ENCODE data around the gene RACK1. TPM values are rescaled to one million over a fixed set of nuclear protein-coding genes. Genes with fewer than 3 reads are reported as not detected.

The RACK1 gene
- total and polyA plus RNA-seq, 2 of the 13 experiments (the other 11 are each of a cell fraction or from before 2014, with no cell fraction given) = 2,514 to 6,141 TPM

DNA sequence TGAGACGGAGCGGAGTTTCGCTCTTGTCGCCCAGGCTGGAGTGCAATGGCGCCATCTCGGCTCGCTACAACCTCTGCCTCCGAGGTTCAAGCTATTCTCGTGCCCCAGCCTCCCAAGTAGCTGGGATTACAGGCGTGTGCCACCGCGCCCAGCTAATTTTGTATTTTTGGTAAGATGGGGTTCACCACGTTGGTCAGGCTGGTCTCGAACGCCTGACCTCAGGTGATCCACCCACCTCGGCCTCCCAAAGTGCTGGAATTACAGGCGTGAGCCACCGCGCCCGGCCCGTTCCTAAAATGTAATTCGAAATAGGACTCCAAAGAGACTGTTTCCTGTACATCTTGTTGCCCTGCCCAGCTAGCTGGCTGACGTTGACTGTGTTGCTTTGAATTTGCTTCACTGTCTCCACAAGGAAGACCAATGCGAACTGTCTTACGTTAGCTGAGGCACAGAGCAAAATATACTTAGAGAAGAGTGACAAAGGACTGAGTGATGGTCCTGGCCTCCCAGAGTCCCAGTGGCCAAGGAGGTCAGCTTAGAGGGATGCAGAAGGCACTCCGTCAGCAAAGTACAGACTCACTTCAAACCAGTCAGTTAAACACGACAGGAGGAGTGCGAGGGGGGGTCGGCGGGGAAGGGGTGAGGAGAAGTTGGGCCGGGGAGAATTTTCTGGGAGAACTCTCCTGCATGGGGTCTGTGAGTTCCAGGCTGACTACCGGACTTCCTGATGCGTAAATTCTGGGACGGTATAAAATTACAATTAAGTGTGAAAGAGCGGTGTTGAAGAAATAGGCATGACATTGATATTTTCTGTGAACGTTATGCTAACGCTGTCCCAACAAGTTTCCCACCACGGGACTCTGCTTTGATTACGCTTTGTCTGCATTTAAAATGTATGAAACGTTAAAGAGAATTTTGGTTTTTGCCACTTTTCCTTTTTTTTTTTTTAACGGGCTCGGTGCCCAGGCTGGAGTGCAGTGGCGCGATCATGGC, 27.4 kb downstream of the RACK1 start (continued):
- TF ChIP-seq, protein P1, sequence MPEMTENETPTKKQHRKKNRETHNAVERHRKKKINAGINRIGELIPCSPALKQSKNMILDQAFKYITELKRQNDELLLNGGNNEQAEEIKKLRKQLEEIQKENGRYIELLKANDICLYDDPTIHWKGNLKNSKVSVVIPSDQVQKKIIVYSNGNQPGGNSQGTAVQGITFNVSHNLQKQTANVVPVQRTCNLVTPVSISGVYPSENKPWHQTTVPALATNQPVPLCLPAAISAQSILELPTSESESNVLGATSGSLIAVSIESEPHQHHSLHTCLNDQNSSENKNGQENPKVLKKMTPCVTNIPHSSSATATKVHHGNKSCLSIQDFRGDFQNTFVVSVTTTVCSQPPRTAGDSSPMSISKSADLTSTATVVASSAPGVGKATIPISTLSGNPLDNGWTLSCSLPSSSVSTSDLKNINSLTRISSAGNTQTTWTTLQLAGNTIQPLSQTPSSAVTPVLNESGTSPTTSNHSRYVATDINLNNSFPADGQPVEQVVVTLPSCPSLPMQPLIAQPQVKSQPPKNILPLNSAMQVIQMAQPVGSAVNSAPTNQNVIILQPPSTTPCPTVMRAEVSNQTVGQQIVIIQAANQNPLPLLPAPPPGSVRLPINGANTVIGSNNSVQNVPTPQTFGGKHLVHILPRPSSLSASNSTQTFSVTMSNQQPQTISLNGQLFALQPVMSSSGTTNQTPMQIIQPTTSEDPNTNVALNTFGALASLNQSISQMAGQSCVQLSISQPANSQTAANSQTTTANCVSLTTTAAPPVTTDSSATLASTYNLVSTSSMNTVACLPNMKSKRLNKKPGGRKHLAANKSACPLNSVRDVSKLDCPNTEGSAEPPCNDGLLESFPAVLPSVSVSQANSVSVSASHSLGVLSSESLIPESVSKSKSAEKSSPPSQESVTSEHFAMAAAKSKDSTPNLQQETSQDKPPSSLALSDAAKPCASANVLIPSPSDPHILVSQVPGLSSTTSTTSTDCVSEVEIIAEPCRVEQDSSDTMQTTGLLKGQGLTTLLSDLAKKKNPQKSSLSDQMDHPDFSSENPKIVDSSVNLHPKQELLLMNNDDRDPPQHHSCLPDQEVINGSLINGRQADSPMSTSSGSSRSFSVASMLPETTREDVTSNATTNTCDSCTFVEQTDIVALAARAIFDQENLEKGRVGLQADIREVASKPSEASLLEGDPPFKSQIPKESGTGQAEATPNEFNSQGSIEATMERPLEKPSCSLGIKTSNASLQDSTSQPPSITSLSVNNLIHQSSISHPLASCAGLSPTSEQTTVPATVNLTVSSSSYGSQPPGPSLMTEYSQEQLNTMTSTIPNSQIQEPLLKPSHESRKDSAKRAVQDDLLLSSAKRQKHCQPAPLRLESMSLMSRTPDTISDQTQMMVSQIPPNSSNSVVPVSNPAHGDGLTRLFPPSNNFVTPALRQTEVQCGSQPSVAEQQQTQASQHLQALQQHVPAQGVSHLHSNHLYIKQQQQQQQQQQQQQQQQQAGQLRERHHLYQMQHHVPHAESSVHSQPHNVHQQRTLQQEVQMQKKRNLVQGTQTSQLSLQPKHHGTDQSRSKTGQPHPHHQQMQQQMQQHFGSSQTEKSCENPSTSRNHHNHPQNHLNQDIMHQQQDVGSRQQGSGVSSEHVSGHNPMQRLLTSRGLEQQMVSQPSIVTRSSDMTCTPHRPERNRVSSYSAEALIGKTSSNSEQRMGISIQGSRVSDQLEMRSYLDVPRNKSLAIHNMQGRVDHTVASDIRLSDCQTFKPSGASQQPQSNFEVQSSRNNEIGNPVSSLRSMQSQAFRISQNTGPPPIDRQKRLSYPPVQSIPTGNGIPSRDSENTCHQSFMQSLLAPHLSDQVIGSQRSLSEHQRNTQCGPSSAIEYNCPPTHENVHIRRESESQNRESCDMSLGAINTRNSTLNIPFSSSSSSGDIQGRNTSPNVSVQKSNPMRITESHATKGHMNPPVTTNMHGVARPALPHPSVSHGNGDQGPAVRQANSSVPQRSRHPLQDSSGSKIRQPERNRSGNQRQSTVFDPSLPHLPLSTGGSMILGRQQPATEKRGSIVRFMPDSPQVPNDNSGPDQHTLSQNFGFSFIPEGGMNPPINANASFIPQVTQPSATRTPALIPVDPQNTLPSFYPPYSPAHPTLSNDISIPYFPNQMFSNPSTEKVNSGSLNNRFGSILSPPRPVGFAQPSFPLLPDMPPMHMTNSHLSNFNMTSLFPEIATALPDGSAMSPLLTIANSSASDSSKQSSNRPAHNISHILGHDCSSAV (CRISPR knock-in tag; IDR thresholded peaks at IDR 0.05; ENCODE audit: borderline replicate concordance) = no peak
- TF ChIP-seq, protein P2, sequence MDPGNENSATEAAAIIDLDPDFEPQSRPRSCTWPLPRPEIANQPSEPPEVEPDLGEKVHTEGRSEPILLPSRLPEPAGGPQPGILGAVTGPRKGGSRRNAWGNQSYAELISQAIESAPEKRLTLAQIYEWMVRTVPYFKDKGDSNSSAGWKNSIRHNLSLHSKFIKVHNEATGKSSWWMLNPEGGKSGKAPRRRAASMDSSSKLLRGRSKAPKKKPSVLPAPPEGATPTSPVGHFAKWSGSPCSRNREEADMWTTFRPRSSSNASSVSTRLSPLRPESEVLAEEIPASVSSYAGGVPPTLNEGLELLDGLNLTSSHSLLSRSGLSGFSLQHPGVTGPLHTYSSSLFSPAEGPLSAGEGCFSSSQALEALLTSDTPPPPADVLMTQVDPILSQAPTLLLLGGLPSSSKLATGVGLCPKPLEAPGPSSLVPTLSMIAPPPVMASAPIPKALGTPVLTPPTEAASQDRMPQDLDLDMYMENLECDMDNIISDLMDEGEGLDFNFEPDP (CRISPR knock-in tag; conservative IDR thresholded peaks at IDR 0.05) = no peak
- TF ChIP-seq, protein P3, sequence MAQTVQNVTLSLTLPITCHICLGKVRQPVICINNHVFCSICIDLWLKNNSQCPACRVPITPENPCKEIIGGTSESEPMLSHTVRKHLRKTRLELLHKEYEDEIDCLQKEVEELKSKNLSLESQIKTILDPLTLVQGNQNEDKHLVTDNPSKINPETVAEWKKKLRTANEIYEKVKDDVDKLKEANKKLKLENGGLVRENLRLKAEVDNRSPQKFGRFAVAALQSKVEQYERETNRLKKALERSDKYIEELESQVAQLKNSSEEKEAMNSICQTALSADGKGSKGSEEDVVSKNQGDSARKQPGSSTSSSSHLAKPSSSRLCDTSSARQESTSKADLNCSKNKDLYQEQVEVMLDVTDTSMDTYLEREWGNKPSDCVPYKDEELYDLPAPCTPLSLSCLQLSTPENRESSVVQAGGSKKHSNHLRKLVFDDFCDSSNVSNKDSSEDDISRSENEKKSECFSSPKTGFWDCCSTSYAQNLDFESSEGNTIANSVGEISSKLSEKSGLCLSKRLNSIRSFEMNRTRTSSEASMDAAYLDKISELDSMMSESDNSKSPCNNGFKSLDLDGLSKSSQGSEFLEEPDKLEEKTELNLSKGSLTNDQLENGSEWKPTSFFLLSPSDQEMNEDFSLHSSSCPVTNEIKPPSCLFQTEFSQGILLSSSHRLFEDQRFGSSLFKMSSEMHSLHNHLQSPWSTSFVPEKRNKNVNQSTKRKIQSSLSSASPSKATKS (CRISPR knock-in tag; IDR thresholded peaks at IDR 0.05) = no peak
- TF ChIP-seq, protein P4, sequence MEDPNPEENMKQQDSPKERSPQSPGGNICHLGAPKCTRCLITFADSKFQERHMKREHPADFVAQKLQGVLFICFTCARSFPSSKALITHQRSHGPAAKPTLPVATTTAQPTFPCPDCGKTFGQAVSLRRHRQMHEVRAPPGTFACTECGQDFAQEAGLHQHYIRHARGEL (CRISPR knock-in tag; IDR thresholded peaks at IDR 0.05) = no peak
- TF ChIP-seq, protein P5, sequence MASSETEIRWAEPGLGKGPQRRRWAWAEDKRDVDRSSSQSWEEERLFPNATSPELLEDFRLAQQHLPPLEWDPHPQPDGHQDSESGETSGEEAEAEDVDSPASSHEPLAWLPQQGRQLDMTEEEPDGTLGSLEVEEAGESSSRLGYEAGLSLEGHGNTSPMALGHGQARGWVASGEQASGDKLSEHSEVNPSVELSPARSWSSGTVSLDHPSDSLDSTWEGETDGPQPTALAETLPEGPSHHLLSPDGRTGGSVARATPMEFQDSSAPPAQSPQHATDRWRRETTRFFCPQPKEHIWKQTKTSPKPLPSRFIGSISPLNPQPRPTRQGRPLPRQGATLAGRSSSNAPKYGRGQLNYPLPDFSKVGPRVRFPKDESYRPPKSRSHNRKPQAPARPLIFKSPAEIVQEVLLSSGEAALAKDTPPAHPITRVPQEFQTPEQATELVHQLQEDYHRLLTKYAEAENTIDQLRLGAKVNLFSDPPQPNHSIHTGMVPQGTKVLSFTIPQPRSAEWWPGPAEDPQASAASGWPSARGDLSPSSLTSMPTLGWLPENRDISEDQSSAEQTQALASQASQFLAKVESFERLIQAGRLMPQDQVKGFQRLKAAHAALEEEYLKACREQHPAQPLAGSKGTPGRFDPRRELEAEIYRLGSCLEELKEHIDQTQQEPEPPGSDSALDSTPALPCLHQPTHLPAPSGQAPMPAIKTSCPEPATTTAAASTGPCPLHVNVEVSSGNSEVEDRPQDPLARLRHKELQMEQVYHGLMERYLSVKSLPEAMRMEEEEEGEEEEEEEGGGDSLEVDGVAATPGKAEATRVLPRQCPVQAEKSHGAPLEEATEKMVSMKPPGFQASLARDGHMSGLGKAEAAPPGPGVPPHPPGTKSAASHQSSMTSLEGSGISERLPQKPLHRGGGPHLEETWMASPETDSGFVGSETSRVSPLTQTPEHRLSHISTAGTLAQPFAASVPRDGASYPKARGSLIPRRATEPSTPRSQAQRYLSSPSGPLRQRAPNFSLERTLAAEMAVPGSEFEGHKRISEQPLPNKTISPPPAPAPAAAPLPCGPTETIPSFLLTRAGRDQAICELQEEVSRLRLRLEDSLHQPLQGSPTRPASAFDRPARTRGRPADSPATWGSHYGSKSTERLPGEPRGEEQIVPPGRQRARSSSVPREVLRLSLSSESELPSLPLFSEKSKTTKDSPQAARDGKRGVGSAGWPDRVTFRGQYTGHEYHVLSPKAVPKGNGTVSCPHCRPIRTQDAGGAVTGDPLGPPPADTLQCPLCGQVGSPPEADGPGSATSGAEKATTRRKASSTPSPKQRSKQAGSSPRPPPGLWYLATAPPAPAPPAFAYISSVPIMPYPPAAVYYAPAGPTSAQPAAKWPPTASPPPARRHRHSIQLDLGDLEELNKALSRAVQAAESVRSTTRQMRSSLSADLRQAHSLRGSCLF (CRISPR knock-in tag; IDR thresholded peaks at IDR 0.05; ENCODE audit: borderline replicate concordance) = no peak
- TF ChIP-seq ETV6 (CRISPR knock-in tag; conservative IDR thresholded peaks at IDR 0.05) = no peak
- TF ChIP-seq REXO4 (CRISPR knock-in tag; IDR thresholded peaks at IDR 0.05; ENCODE audit: borderline replicate concordance) = no peak

Measured in HepG2 (cell line).